K562 (cell line): ENCODE results near the gene GSS. TPM values are rescaled to one million over a fixed set of nuclear protein-coding genes. Genes with fewer than 3 reads are reported as not detected.

Experiments
- ATAC-seq: fragments of 200-7000 bp; cut with Tn5 transposase; 3 replicates; pipeline ENCODE4 v1.9.1; 2020; ENCODE audit warnings: moderate library complexity
- BruUV-seq: library from RNA; stranded (reverse); fragments of 400-500 nt; replicated peaks from 2 replicates; lab custom pipeline; 2021; lab: Mats Ljungman, UMichigan
- CTCF ChIA-PET: fragments of 300-600 bp; formaldehyde crosslinking; extraction: SDS; loops from one replicate; lab custom pipeline; 2021; ENCODE audit warnings: low intra/inter-chr PET ratio; lab: Yijun Ruan, JAX
- POLR2A ChIA-PET: fragments of 300-600, 350-650 bp; sonication (Branson Sonifier 250); formaldehyde crosslinking; extraction: SDS; loops from one replicate; lab custom pipeline; 2021; ENCODE audit warnings: antibody characterized with exemption, inconsistent platforms; lab: Yijun Ruan, JAX
- DNase-seq, 4 experiments: peaks; one replicate each; pipeline versions ENCODE4 v3.0.0 to v3.0.0-alpha.2; 2011 to 2018; ENCODE audit warnings: low spot score in 3 of 4, mixed read lengths in 3 of 4; ENCODE audit errors: extremely low read depth in 1 of 4
- FAIRE-seq: peaks from 2 replicates; lab custom pipeline; 2011; peaks lifted over from hg19 to GRCh38; lab: Jason Lieb, UNC
- H2AFZ ChIP-seq: 2 replicates; pipeline ENCODE4 v1.6.0; 2011; ENCODE audit warnings: low read depth, low read length, control low read depth, inconsistent platforms
- H3K27ac ChIP-seq: fragments of 200-600 bp; 3 replicates; pipeline ENCODE4 v1.8.0; 2011; ENCODE audit warnings: low read depth, mild to moderate bottlenecking, control low read depth, inconsistent platforms, low read length, moderate library complexity, mixed read lengths; ENCODE audit errors: extremely low read depth
- H3K27me3 ChIP-seq, 2 experiments: fragments of 300-600 bp in 1 of 2; 2 replicates in 1 of 2; 3 replicates in 1 of 2; pipeline versions ENCODE4 v1.6.0 to v1.8.0; 2011; ENCODE audit warnings: inconsistent platforms in 2 of 2, low read length in 2 of 2, mild to moderate bottlenecking in 1 of 2, mixed read lengths in 1 of 2, moderate library complexity in 1 of 2; ENCODE audit not compliant: control insufficient read depth in 2 of 2, insufficient read depth in 2 of 2
- H3K36me3 ChIP-seq: fragments of 300-600 bp; 3 replicates; pipeline ENCODE4 v1.8.0; 2011; ENCODE audit warnings: mild to moderate bottlenecking, low read length, inconsistent platforms; ENCODE audit not compliant: control insufficient read depth, insufficient read depth
- H3K4me1 ChIP-seq, 2 experiments: fragments of 200-600 bp in 1 of 2; replicated peaks in 1 of 2; 2 replicates in 1 of 2; 3 replicates in 1 of 2; pipeline versions ENCODE4 v1.5.1 to v1.8.0; 2011; ENCODE audit warnings: inconsistent platforms in 2 of 2, low read length in 2 of 2, mild to moderate bottlenecking in 1 of 2, mixed read lengths in 1 of 2, moderate library complexity in 1 of 2; ENCODE audit not compliant: control insufficient read depth in 2 of 2, insufficient read depth in 2 of 2
- H3K4me2 ChIP-seq: 2 replicates; pipeline ENCODE4 v1.6.1; 2011; ENCODE audit warnings: low read length, control low read depth, inconsistent platforms, mixed read lengths; ENCODE audit not compliant: insufficient read depth
- H3K4me3 ChIP-seq: fragments of 200-600 bp; sonication (generic), shearing (Covaris generic); 2 replicates; pipeline ENCODE4 v1.5.1; 2016; ENCODE audit warnings: control low read depth, inconsistent platforms
- H3K79me2 ChIP-seq: fragments of 200-600 bp; 3 replicates; pipeline ENCODE4 v1.8.0; 2011; ENCODE audit warnings: low read length, inconsistent platforms; ENCODE audit not compliant: control insufficient read depth, insufficient read depth
- H3K9ac ChIP-seq, 2 experiments: 2 replicates each; pipeline versions ENCODE4 v1.6.0 to v1.6.1; 2011; ENCODE audit warnings: low read depth in 2 of 2, low read length in 2 of 2, control low read depth in 1 of 2, inconsistent platforms in 1 of 2, mild to moderate bottlenecking in 1 of 2, mixed read lengths in 1 of 2; ENCODE audit not compliant: insufficient read depth in 1 of 2
- H3K9me1 ChIP-seq: one replicate; pipeline ENCODE4 v1.6.0; 2011; ENCODE audit warnings: inconsistent platforms, mild to moderate bottlenecking, low read length, moderate library complexity; ENCODE audit not compliant: control insufficient read depth, insufficient read depth
- H3K9me3 ChIP-seq: replicated peaks from 2 replicates; pipeline ENCODE4 v1.5.1; 2011; ENCODE audit warnings: low read depth, low read length, inconsistent platforms; ENCODE audit not compliant: control insufficient read depth, insufficient read depth
- H4K20me1 ChIP-seq: replicated peaks from 2 replicates; pipeline ENCODE4 v1.6.1; 2011; ENCODE audit warnings: low read length, inconsistent platforms, mixed read lengths; ENCODE audit not compliant: control insufficient read depth, insufficient read depth
- KDM5B ChIP-seq: fragments of 200-600 bp; sonication (generic); IDR thresholded peaks from 2 replicates; pipeline ENCODE4 v1.6.1; 2012; ENCODE audit warnings: low read depth, mild to moderate bottlenecking, moderate library complexity, low read length, control low read depth, inconsistent platforms; ENCODE audit not compliant: insufficient replicate concordance
- TAF15 ChIP-seq: fragments of 200-400 bp; formaldehyde crosslinking; IDR thresholded peaks from 2 replicates; pipeline ENCODE4 v1.6.1; 2017; ENCODE audit warnings: mild to moderate bottlenecking, low read depth, low read length, moderate library complexity
- ZBTB43 ChIP-seq: sonication (generic); formaldehyde crosslinking; IDR thresholded peaks from 2 replicates; pipeline ENCODE4 v1.8.0; 2023; ENCODE audit warnings: mild to moderate bottlenecking, missing genetic modification reagents
- ZEB2 ChIP-seq: fragments of 450-650 bp; IDR thresholded peaks from 2 replicates; pipeline ENCODE4 v1.6.1; 2016
- WGBS: fragments of 100-300 bp; shearing (Covaris generic); methylation state at CpG from one replicate; pipeline ENCODE4 v1.1.6; 2016; ENCODE audit warnings: low coverage, mixed read lengths; ENCODE audit not compliant: insufficient coverage; ENCODE audit errors: missing lambda C conversion rate; 5-methylcytosine and 5-hydroxymethylcytosine counted together
- in situ Hi-C: fragments of 300-500 bp; cut with MboI; formaldehyde crosslinking; loops from 4 replicates; pipeline ENCODE4 v1.15.0; 2018; ENCODE audit warnings: inconsistent platforms, mixed read lengths
- intact Hi-C: fragments of 100-400 bp; cut with micrococcal nuclease; formaldehyde crosslinking; loops from 2 replicates; pipeline ENCODE4 v1.14.2; 2022
- polyA plus RNA-seq, 8 experiments: library from polyadenylated mRNA; depleted of rRNA in 4 of 8; stranded (reverse) in 5 of 8; unstranded in 3 of 8; fragments of >200 nt; fragmentation: Nextera tagmentation in 2 of 8; fragmentation: Illumina TruSeq in 1 of 8; extraction: Ambion mirVana in 2 of 8; extraction: Trizol in 1 of 8; gene quantifications; 2 replicates each; pipeline versions ENCODE4 v1.2.1 to v1.2.3, GENCODE V29; 2011 to 2014; ENCODE audit warnings: inconsistent platforms in 1 of 8, missing spikeins in 1 of 8
- total RNA-seq, 7 experiments: library from RNA; depleted of rRNA in 6 of 7; stranded (reverse); fragments of >200 nt in 6 of 7; fragmentation: Illumina TruSeq in 2 of 7; extraction: Trizol in 2 of 7; gene quantifications; 2 replicates each; pipeline versions ENCODE4 v1.2.1 to v1.2.3, GENCODE V29; 2011 to 2021; ENCODE audit warnings: low replicate concordance in 1 of 7

Gene GSS
- total and polyA plus RNA-seq, 9 of the 15 experiments (the other 6 are each of a cell fraction or from before 2014, with no cell fraction given) = 18.4 to 165 (median 89.4) TPM

- no peak overlapping the region for H3K9ac ChIP-seq
- no peak overlapping the region for H2AFZ ChIP-seq
- no TSS peak for BruUV-seq
- intact Hi-C loops = no loop called here
- no peaks in the 10 kb centered on the region for H3K9me1 ChIP-seq
- H3K36me3 ChIP-seq = peaks cover 86% of the 10 kb centered on the region; the same call in 2 of the 3 replicates
- no peak for DNase-seq
- TF ChIP-seq TAF15 = no peak
- TF ChIP-seq ZEB2 = no peak
- no peak for TF ChIP-seq KDM5B
- TF ChIP-seq ZBTB43 (CRISPR knock-in tag) = no peak
- no peak overlapping the region for H3K27ac ChIP-seq
- H3K27me3 ChIP-seq = no peaks in the 10 kb centered on the region
- no peaks in the 10 kb centered on the region for H3K9me3 ChIP-seq
- H3K4me2 ChIP-seq = no peak overlapping the region
- no peak overlapping the region for H3K4me3 ChIP-seq
- H4K20me1 ChIP-seq = no peaks in the 10 kb centered on the region
- ChIA-PET POLR2A (interaction anchor here (0.6 to 2.2 kb wide), 3 partner anchors 9 to 47 kb away, joined by 3 to 17 read pairs (median 10); no protein-coding TSS in a partner anchor), CTCF (no interaction called here)
- 85% methylated on average over 9 of the region's 10 CpGs for WGBS
- H3K4me1 ChIP-seq = peaks cover 0 to 19% of the 10 kb centered on the region in 2 experiments; a peak in 2 of 5 replicates
- in situ Hi-C loops = no loop called here
- H3K79me2 ChIP-seq = no peaks in the 10 kb centered on the region
- ATAC-seq = no peak
- FAIRE-seq = no peak
These were observed 44.2 kb upstream of the GSS start for GRCh38 chr20:34999782-35000181.
